HEK293 (cell line): ENCODE data around the gene RER1.

ENCODE experiments used
- CTCF ChIP-seq: fragments of 450-650 bp; formaldehyde crosslinking; IDR thresholded peaks from 2 replicates; pipeline ENCODE4 v1.5.1; 2016; ENCODE audit warnings: missing biosample characterization, missing genetic modification characterization
- GLI4 ChIP-seq: fragments of 450-650 bp; formaldehyde crosslinking; IDR thresholded peaks from 2 replicates; pipeline ENCODE4 v1.5.1; 2016; ENCODE audit warnings: missing biosample characterization, missing genetic modification characterization
- KLF10 ChIP-seq: fragments of 450-650 bp; IDR thresholded peaks from 2 replicates; pipeline ENCODE4 v1.5.1; 2018; ENCODE audit warnings: missing biosample characterization, mild to moderate bottlenecking, missing genetic modification characterization
- KLF9 ChIP-seq: fragments of 450-650 bp; formaldehyde crosslinking; IDR thresholded peaks from 2 replicates; pipeline ENCODE4 v1.5.1; 2016; ENCODE audit warnings: missing biosample characterization, missing genetic modification characterization, low read depth
- PATZ1 ChIP-seq: fragments of 450-650 bp; formaldehyde crosslinking; IDR thresholded peaks from 2 replicates; pipeline ENCODE4 v1.5.1; 2016; ENCODE audit warnings: missing biosample characterization, missing genetic modification characterization
- PRDM10 ChIP-seq: fragments of 450-650 bp; formaldehyde crosslinking; IDR thresholded peaks from 2 replicates; pipeline ENCODE4 v1.5.1; 2016; ENCODE audit warnings: missing biosample characterization, missing genetic modification characterization
- REST ChIP-seq: fragments of 450-650 bp; formaldehyde crosslinking; IDR thresholded peaks from 2 replicates; pipeline ENCODE4 v1.5.1; 2016; ENCODE audit warnings: missing biosample characterization, missing genetic modification characterization
- SCRT2 ChIP-seq: fragments of 450-650 bp; formaldehyde crosslinking; IDR thresholded peaks from 2 replicates; pipeline ENCODE4 v1.5.1; 2016; ENCODE audit warnings: missing biosample characterization, missing genetic modification characterization
- SP2 ChIP-seq: fragments of 450-650 bp; formaldehyde crosslinking; IDR thresholded peaks from 2 replicates; pipeline ENCODE4 v1.5.1; 2016; ENCODE audit warnings: missing biosample characterization, missing genetic modification characterization
- ZBTB21 ChIP-seq: fragments of 450-650 bp; formaldehyde crosslinking; IDR thresholded peaks from 2 replicates; pipeline ENCODE4 v1.5.1; 2017; ENCODE audit warnings: missing biosample characterization, missing genetic modification characterization
- ZNF24 ChIP-seq: fragments of 450-650 bp; formaldehyde crosslinking; IDR thresholded peaks from 2 replicates; pipeline ENCODE4 v1.5.1; 2016; ENCODE audit warnings: missing biosample characterization, missing genetic modification characterization
- ZNF274 ChIP-seq, 2 experiments: fragments of 200-500 bp in 1 of 2; fragments of 450-650 bp in 1 of 2; sonication (Bioruptor generic) in 1 of 2; formaldehyde crosslinking in 1 of 2; IDR thresholded peaks; 2 replicates each; pipeline versions ENCODE4 v1.5.1 to v1.6.1; 2014 to 2016; ENCODE audit warnings: borderline replicate concordance in 1 of 2, inconsistent platforms in 1 of 2, low read length in 1 of 2, missing biosample characterization in 1 of 2, missing genetic modification characterization in 1 of 2
- ZNF423 ChIP-seq: fragments of 450-650 bp; formaldehyde crosslinking; IDR thresholded peaks from 2 replicates; pipeline ENCODE4 v1.5.1; 2016; ENCODE audit warnings: missing biosample characterization, missing genetic modification characterization
- ZSCAN5A ChIP-seq: fragments of 450-650 bp; formaldehyde crosslinking; IDR thresholded peaks from 2 replicates; pipeline ENCODE4 v1.5.1; 2016; ENCODE audit warnings: missing biosample characterization, missing genetic modification characterization

GRCh38 chr1:2383576-2383975, 8.1 kb upstream of the RER1 start:
- no peak for TF ChIP-seq ZNF274 (IDR thresholded peaks at IDR 0.05; ENCODE audit: low read length)
- TF ChIP-seq ZNF274 (tag by site-specific recombination; IDR thresholded peaks at IDR 0.05; ENCODE audit: borderline replicate concordance) = no peak
- TF ChIP-seq CTCF (tag by site-specific recombination) = no peak
- TF ChIP-seq SCRT2 (tag by site-specific recombination) = no peak
- TF ChIP-seq REST = no peak
- TF ChIP-seq KLF9 (tag by site-specific recombination) = no peak
- no peak for TF ChIP-seq PRDM10 (tag by site-specific recombination)
- TF ChIP-seq GLI4 (tag by site-specific recombination) = no peak
- no peak for TF ChIP-seq ZBTB21 (tag by site-specific recombination)
- TF ChIP-seq KLF10 (tag by site-specific recombination) = no peak
- TF ChIP-seq ZSCAN5A = no peak
- no peak for TF ChIP-seq ZNF423
- TF ChIP-seq ZNF24 = no peak
- no peak for TF ChIP-seq PATZ1 (tag by site-specific recombination)
- no peak for TF ChIP-seq SP2 (tag by site-specific recombination)
